HG03064 (cell line): ENCODE results near the gene NDUFV1.

Experiments
- ATAC-seq: cut with Tn5 transposase; IDR thresholded peaks from one replicate; pipeline ENCODE4 v1.9.1; 2021; ENCODE audit warnings: low read depth; ENCODE audit not compliant: unreplicated experiment

The NDUFV1 gene

GRCh38 chr11:67638535-67639437, 32.0 kb downstream of the NDUFV1 start:
- ATAC-seq: no peak

- no peak for ATAC-seq
Measured at GRCh38 chr11:67639438-67639859, 32.7 kb downstream of the NDUFV1 start, which contains the start of gene TBX10. Gene TBX10 (minus strand): TSS chr11:67639763. CDS start chr11:67639472, 291 bp downstream.

DNA sequence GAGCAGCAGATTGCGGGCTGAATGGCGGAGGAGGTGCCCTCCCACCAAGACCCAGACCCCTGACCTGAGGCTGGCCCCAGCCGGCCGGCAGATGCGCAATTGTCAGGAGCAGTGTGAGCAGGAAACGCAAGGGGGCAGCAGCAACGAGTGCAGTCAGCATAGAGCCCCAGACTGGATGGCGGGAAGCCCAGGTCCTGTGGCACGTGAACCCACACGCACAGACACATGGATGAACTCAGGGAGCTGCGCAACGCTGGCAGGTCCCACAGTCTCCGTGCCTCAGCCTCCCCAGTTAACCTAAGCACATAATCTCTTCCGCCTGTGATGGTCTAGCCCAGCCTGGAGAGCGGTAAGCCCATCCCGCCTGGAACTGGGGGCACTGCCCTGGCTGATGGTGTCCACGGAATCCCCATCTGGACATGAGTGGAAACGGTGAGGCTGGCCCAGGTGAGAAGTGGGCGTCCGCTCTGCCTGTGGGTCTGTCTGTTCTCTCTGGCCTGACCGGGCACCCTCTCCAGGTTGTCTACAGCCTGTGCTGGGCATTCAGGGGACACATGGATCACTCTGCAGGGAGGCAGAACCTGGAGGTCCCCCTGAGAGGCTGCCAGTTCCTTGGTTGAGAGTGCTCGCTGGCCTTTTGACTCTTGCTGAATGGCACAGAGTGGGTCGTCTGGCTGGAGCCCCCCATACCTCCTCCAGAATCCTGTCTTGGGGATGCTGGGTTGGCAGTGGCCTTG, 33.5 kb downstream of the NDUFV1 start:
- no peak for ATAC-seq

DNA sequence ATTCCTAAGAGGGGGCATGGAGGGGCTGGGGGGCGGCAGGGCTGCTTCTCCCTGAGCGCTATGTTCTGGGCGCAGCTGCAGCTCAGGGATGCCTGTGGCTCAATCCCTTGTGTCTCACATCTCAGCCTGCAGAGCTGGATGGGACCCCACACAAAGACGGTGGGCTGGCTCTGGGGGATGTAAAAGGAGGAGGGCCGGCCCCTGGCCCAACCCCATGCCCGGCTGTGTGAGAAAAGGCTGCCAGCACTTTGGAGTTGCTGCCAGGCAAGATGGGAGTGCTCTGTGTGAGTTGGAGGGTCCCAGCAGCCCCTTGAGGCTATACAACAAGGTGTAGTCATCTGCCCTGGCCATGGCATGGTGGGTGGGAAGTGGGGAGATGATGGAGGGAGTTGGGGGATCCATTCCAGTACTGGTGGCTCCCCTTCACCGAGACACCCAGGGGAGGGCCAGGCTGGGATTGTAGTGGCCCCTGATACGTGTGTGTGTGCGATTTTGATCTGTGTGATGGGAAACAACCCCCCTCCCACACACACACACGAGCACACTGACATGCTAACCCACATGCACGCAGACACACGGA, 34.1 kb downstream of the NDUFV1 start:
- ATAC-seq: no peak

GRCh38 chr11:67641338-67642172, 34.8 kb downstream of the NDUFV1 start:
- ATAC-seq: no peak

DNA sequence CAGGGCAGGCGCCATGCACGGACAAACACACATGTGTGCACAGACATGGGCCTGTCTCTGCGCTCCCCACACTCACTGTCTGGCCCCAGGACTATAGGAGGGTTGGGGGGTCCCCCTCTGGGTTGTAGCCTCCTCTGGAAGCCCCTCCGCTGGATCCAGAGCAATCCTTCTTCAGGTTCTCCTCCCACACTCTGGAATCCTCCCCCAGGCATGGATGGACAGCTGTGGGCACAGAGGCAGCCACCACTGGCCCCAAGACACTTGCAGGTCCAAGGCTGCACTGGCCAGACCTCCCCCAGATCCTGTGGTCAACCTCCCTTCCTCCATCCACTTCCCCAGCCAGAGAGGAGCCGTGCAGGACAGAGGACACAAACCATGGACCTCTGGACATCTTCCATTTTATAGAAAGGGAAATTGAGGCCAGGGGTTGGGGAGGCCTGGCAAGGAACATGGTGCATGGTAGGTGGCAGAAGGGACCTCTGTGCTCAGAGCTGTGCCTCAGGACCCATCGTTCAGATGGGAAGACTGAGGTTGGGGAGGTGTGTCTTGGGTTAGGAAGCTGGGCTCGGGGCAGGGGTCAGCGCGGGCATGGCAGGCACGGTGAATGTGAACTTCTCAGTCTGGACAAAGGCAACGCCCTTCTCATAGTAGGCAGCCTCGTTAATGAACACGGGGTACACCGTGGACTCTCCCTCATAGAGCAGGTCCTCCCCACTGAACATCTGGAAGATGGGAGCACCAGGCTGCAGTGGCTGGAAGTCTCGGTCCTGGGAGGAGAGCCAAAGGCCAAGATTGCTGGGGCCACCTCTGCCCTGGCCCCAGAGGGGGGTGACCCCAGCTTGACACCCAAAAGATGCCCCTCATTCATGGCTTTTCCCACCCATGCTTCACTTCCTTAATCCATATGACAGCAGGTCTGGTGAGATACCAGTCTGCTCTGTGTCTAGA, 35.7 kb downstream of the NDUFV1 start:
- no peak for ATAC-seq

DNA sequence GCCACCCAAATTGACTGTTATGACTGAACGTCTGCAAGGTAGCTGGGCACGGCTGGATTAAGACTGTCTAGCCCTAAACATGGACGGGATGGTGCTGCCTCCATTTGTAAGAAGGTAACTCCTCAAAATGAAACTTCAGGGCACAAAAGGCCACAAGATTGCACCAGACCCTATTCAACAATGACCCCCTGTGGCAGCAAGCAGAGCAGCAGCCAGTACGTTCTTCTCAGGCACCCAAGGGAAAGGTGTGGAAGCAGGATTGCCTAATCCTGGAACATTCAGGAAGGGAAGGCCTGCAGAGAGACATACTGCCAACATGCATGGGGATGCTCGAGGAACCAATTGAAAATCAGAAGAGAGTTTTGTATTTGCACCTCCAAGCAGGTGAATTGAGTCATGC, 37.3 kb downstream of the NDUFV1 start:
- ATAC-seq: no peak

GRCh38 chr11:67644472-67645418, 38.0 kb downstream of the NDUFV1 start:
- no peak for ATAC-seq

- ATAC-seq: no peak
Measured at GRCh38 chr11:67645521-67646461, 39.1 kb downstream of the NDUFV1 start.

DNA sequence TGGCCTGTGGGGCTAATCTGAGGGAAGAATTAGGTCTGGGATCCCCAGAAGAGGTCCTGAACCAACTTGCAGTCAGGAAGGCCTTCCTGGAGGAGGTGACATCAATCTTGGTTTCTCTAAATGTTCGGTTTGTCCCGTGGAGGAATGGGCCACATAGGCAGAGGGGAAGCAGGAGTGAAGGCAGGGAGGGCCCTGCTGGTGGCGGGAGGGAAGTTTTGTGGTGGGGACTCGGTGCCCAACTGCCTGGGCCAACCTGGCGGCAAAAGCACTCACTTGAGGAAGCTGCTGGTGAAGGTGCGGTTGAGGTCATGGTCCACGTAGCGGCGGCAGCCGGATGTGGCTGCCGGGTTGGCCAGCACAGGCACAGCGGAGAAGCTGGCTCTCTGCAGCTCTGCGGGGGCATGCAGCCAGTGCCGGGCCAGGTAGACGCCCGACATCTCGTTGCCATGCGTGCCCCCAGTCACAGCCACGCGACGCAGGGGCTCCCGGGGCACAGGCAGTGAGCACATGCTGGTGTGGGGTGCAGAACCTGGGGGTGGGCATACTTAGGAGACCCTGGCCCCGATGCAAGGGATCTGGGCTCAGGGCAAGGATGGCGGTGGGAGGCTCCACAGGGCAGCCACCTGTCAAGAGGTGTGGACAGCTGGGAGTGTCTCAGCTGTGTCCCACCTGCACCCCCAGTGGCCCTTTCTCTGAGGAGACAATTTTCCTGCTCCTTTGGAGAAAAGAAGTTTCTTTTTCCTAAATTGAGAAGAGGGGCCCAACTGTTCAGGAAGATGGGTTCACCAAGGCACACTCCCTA, 40.0 kb downstream of the NDUFV1 start:
- ATAC-seq: no peak

- ATAC-seq: no peak
Measured at GRCh38 chr11:67647471-67647870, 40.7 kb downstream of the NDUFV1 start.

GRCh38 chr11:67648140-67648795, 41.5 kb downstream of the NDUFV1 start:
- ATAC-seq: no peak

DNA sequence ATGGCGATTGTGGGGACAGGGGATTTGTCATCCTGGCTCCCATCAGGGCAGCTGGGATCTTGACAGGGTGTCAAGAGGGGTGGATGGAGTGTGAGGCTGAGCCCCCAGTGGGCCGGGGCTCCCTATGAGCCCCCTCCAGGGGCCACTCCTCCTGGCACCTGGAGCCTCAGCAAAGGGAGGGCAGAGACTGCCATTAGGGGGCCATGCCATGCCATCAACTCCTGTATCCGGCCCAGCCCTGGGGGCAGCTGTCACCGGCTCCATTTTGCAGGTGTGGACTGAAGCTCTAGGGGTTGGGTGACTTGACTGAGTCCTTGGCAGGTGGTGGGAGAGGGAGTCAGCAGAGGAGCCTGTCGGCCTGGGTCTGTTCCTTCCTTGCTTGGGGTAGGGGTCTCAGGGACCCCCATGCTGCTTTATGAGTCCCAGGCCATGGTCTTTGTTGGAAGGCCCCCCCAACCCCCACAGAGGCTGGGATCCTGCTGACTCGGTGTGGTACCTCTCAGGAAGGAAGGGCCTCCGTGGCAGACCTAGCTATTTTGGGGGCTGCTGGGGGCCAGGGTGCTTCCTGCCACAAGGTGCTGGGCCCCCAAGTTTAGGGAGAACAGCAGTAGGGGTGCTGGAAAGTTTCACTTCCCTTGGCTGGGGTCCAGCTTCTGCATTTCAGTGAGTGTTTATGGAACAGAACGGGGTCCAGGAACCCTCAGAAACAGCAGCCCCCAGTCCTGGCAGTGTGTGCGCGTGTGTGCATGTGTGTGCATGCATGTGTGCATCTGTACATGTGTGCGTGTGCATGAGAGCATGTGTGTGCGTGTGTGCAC, 42.3 kb downstream of the NDUFV1 start:
- no peak for ATAC-seq

DNA sequence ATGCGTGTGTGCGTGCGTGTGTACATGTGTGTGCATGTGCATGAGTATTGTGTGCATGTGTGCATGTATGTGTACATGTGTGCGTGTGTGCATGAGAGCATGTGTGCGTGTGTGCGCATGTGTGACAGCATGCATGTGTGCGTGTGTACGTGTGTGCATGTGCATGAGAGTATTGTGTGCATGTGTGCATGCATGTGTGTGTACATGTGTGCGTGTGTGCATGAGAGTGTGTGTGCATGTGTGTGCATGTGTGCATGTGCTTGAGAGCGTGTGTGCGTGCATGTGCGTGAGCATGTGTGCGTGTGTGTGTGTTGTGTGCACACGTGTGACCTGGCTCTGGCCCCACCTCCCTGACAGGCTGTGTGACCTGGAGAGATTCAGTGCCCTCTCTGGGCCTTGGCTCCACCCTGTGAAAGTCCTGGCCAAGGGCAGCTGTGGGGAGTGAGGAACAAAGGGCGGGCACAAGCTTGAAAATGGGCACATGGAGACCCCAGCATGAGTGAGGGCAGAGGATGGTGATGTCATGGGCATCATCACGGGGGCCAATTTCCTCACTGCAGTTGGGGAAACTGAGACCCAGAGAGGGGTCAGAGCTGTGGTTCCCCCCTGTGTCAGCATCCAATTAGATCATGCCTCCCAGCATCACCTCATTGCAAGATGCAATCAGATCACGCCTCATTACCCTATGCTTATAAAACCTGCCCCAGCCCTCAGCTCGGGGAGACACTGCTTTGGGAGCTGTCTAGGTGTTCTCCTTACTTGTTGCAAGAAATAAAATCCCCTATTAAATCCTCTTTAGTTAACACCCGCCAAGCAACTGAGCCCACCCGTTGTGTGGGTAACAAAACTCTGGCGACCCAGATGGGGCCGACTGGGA, 43.1 kb downstream of the NDUFV1 start:
- ATAC-seq: no peak
